GM12878 (cell line): ENCODE results near the gene DPP9. TPM values are rescaled to one million over a fixed set of nuclear protein-coding genes. Genes with fewer than 3 reads are reported as not detected.

Source experiments
- ATAC-seq: fragments of 200-7000 bp; cut with Tn5 transposase; 3 replicates; pipeline ENCODE4 v1.9.1; 2020; ENCODE audit warnings: mild to moderate bottlenecking, moderate library complexity
- BruUV-seq: library from RNA; stranded (reverse); fragments of 400-500 nt; replicated peaks from 2 replicates; lab custom pipeline; 2021; lab: Mats Ljungman, UMichigan
- CTCF ChIA-PET: fragments of 300-600 bp; sonication (Branson Sonifier 250); formaldehyde crosslinking; extraction: SDS; loops from one replicate; lab custom pipeline; 2021; ENCODE audit warnings: inconsistent platforms; lab: Yijun Ruan, JAX
- POLR2A ChIA-PET: fragments of 350-600 bp; formaldehyde crosslinking; extraction: SDS; loops from one replicate; lab custom pipeline; 2021; ENCODE audit warnings: inconsistent platforms; lab: Charles Lee
- RAD21 ChIA-PET: fragments of 300-600 bp; sonication (Branson Sonifier 250); formaldehyde crosslinking; loops from one replicate; lab custom pipeline; 2023; ENCODE audit warnings: antibody characterized with exemption; ENCODE audit not compliant: unreplicated experiment; lab: Charles Lee
- SMC1A ChIA-PET: fragments of 300-600 bp; sonication (Branson Sonifier 250); formaldehyde crosslinking; loops from one replicate; lab custom pipeline; 2023; ENCODE audit not compliant: unreplicated experiment, uncharacterized antibody; lab: Charles Lee
- DNase-seq: peaks from one replicate; pipeline ENCODE4 v3.0.0-alpha.2; 2011; ENCODE audit warnings: low read depth, low spot score
- FAIRE-seq: peaks from 3 replicates; lab custom pipeline; 2011; peaks lifted over from hg19 to GRCh38; lab: Jason Lieb, UNC
- H2AFZ ChIP-seq: 2 replicates; pipeline ENCODE4 v1.6.0; 2011; ENCODE audit warnings: low read depth, low read length, control low read depth; ENCODE audit not compliant: control insufficient read depth
- H3K27ac ChIP-seq: 2 replicates; pipeline ENCODE4 v1.5.1; 2011; ENCODE audit warnings: control low read depth; ENCODE audit not compliant: control insufficient read depth, insufficient read depth
- H3K27me3 ChIP-seq, 2 experiments: replicated peaks in 1 of 2; 2 replicates each; pipeline versions ENCODE4 v1.6.0 to v1.6.1; 2011; ENCODE audit warnings: low read length in 1 of 2; ENCODE audit not compliant: control insufficient read depth in 2 of 2, insufficient read depth in 2 of 2
- H3K36me3 ChIP-seq, 2 experiments: 2 replicates each; pipeline ENCODE4 v1.5.1; 2011; ENCODE audit warnings: low read length in 1 of 2; ENCODE audit not compliant: control insufficient read depth in 2 of 2, insufficient read depth in 2 of 2
- H3K4me1 ChIP-seq: 2 replicates; pipeline ENCODE4 v1.6.1; 2011; ENCODE audit warnings: mild to moderate bottlenecking, low read length, moderate library complexity, mixed read lengths; ENCODE audit not compliant: control insufficient read depth, insufficient read depth
- H3K4me2 ChIP-seq: 2 replicates; pipeline ENCODE4 v1.6.0; 2011; ENCODE audit warnings: control low read depth; ENCODE audit not compliant: control insufficient read depth, insufficient read depth
- H3K4me3 ChIP-seq: fragments of 200-600 bp; sonication (generic); 2 replicates; pipeline ENCODE4 v1.5.1; 2016
- H3K79me2 ChIP-seq: 2 replicates; pipeline ENCODE4 v1.6.0; 2011; ENCODE audit warnings: low read length; ENCODE audit not compliant: control insufficient read depth, insufficient read depth
- H3K9ac ChIP-seq: 2 replicates; pipeline ENCODE4 v1.8.0; 2011; ENCODE audit warnings: low read length, control low read depth, mixed read lengths; ENCODE audit not compliant: control insufficient read depth, insufficient read depth
- H3K9me3 ChIP-seq: replicated peaks from 3 replicates; pipeline ENCODE4 v1.5.1; 2011; ENCODE audit warnings: mild to moderate bottlenecking, low read length; ENCODE audit not compliant: control insufficient read depth, insufficient read depth
- H4K20me1 ChIP-seq: 2 replicates; pipeline ENCODE4 v1.6.0; 2011; ENCODE audit not compliant: control insufficient read depth, insufficient read depth
- ATF7 ChIP-seq: fragments of 450-650 bp; IDR thresholded peaks from 2 replicates; pipeline ENCODE4 v1.6.1; 2016; ENCODE audit warnings: low read depth, mild to moderate bottlenecking
- BCL3 ChIP-seq: IDR thresholded peaks from 2 replicates; pipeline ENCODE4 v1.6.1; 2011; ENCODE audit warnings: borderline replicate concordance, low read depth, mild to moderate bottlenecking, moderate library complexity, low read length; ENCODE audit not compliant: insufficient read depth, poor library complexity, severe bottlenecking
- CEBPB ChIP-seq, 2 experiments: fragments of 150-350 bp in 1 of 2; IDR thresholded peaks; 2 replicates each; pipeline ENCODE4 v1.6.1; 2012 to 2014; ENCODE audit warnings: low read depth in 2 of 2, low read length in 2 of 2, borderline replicate concordance in 1 of 2, inconsistent platforms in 1 of 2
- CUX1 ChIP-seq: IDR thresholded peaks from 2 replicates; pipeline ENCODE4 v1.6.1; 2012; ENCODE audit warnings: improper control_type of control experiment, low read depth, low read length; ENCODE audit not compliant: insufficient replicate concordance
- FOXM1 ChIP-seq: IDR thresholded peaks from 2 replicates; pipeline ENCODE4 v1.6.1; 2012; ENCODE audit warnings: low read depth, mild to moderate bottlenecking, inconsistent platforms, low read length, moderate library complexity
- KLF5 ChIP-seq: fragments of 450-650 bp; IDR thresholded peaks from 2 replicates; pipeline ENCODE4 v1.6.1; 2014; ENCODE audit warnings: mild to moderate bottlenecking; ENCODE audit not compliant: partially characterized antibody
- MAX ChIP-seq: IDR thresholded peaks from 2 replicates; pipeline ENCODE4 v1.6.1; 2012; ENCODE audit warnings: low read depth, low read length, improper control_type of control experiment
- RELA ChIP-seq: fragments of 450-650 bp; IDR thresholded peaks from 2 replicates; pipeline ENCODE4 v1.8.0; 2014; ENCODE audit warnings: borderline replicate concordance; ENCODE audit not compliant: partially characterized antibody
- SREBF1 ChIP-seq: IDR thresholded peaks from 2 replicates; pipeline ENCODE4 v1.6.1; 2012; ENCODE audit warnings: mild to moderate bottlenecking, low read length
- SREBF2 ChIP-seq: IDR thresholded peaks from 2 replicates; pipeline ENCODE4 v1.6.1; 2012; ENCODE audit warnings: mild to moderate bottlenecking, low read length
- USF1 ChIP-seq: IDR thresholded peaks from 2 replicates; pipeline ENCODE4 v1.6.1; 2011; ENCODE audit warnings: borderline replicate concordance, low read depth, mild to moderate bottlenecking, moderate library complexity, mixed read lengths, low read length; ENCODE audit not compliant: insufficient read depth; ENCODE audit errors: extremely low read length
- YY1 ChIP-seq: IDR thresholded peaks from 2 replicates; pipeline ENCODE4 v1.6.1; 2011; ENCODE audit warnings: low read depth, mild to moderate bottlenecking, low read length
- ZNF622 ChIP-seq: fragments of 450-650 bp; IDR thresholded peaks from 2 replicates; pipeline ENCODE4 v1.6.1; 2017; ENCODE audit warnings: mild to moderate bottlenecking, inconsistent platforms
- WGBS: methylation state at CpG from one replicate; pipeline ENCODE4 v1.1.6; 2016; ENCODE audit warnings: low lambda C conversion rate; ENCODE audit not compliant: insufficient replicate concordance, insufficient coverage; ENCODE audit errors: missing lambda C conversion rate; 5-methylcytosine and 5-hydroxymethylcytosine counted together
- in situ Hi-C: fragments of 300-500 bp; cut with MboI; formaldehyde crosslinking; loops from 9 replicates; pipeline ENCODE4 v1.14.3; 2018; ENCODE audit warnings: mixed read lengths
- intact Hi-C: fragments of 100-400 bp; cut with micrococcal nuclease; formaldehyde crosslinking; loops from one replicate; pipeline ENCODE4 v1.14.2; 2022; ENCODE audit not compliant: unreplicated experiment
- polyA plus RNA-seq, 11 experiments: library from polyadenylated mRNA; depleted of rRNA in 4 of 11; unstranded in 6 of 11; stranded (reverse) in 5 of 11; fragments of >200 nt; fragmentation: Nextera tagmentation in 4 of 11; fragmentation: Illumina TruSeq in 1 of 11; extraction: Ambion mirVana in 4 of 11; extraction: Trizol in 1 of 11; gene quantifications; 1 replicate in 1 of 11; 2 replicates in 10 of 11; pipeline versions ENCODE4 v1.2.1 to v1.2.3, GENCODE V29; 2011 to 2016; ENCODE audit warnings: inconsistent platforms in 2 of 11, missing spikeins in 2 of 11, low read depth in 1 of 11
- total RNA-seq, 4 experiments: library from RNA; depleted of rRNA in 3 of 4; stranded (reverse); fragments of >200 nt in 3 of 4; fragmentation: Illumina TruSeq in 1 of 4; extraction: Trizol in 1 of 4; gene quantifications; 2 replicates each; pipeline versions ENCODE4 v1.2.1 to v1.2.3, GENCODE V29; 2013 to 2021

Gene DPP9
- total and polyA plus RNA-seq, 10 of the 15 experiments (the other 5 are each of a cell fraction or from before 2014, with no cell fraction given) = 0.64 to 58.6 (median 27.6) TPM

GRCh38 chr19:4699826-4700692 lies 23.6 kb downstream of the DPP9 start:
- ChIA-PET SMC1A (no interaction called here), POLR2A (no interaction called here), CTCF (no interaction called here), RAD21 (no interaction called here)
- H3K4me1 ChIP-seq = no peaks in the 10 kb centered on the region
- H3K9me3 ChIP-seq = no peaks in the 10 kb centered on the region
- no peak overlapping the region for H3K9ac ChIP-seq
- ATAC-seq = no peak
- no peaks in the 10 kb centered on the region for H3K79me2 ChIP-seq
- intact Hi-C loops = no loop called here
- H3K4me3 ChIP-seq = no peak overlapping the region
- FAIRE-seq = no peak
- H4K20me1 ChIP-seq = no peaks in the 10 kb centered on the region
- H2AFZ ChIP-seq = no peak overlapping the region
- 94% methylated on average over 29 of the region's 33 CpGs for WGBS
- in situ Hi-C loops = no loop called here
- H3K27me3 ChIP-seq = no peaks in the 10 kb centered on the region
- no peak for DNase-seq
- peaks cover 14 to 34% of the 10 kb centered on the region in 2 experiments; a peak in 3 of 4 replicates for H3K36me3 ChIP-seq
- H3K27ac ChIP-seq = no peak overlapping the region
- no TSS peak for BruUV-seq
- H3K4me2 ChIP-seq = no peak overlapping the region
- TF ChIP-seq CEBPB (IDR thresholded peaks at IDR 0.05; ENCODE audit: borderline replicate concordance in 1 of 2, low read depth in 2 of 2, low read length in 2 of 2) (no peak), MAX (no peak), FOXM1 (no peak), KLF5 (no peak), USF1 (no peak), BCL3 (no peak), ZNF622 (no peak), SREBF2 (no peak), YY1 (no peak), ATF7 (no peak), RELA (no peak), CUX1 (no peak), SREBF1 (no peak)
